ENCODE results near the gene ANKRD30A.

ANKRD30A gene

GRCh38 chr10:37384923-37385322 lies 259.5 kb downstream of the ANKRD30A start:
- TF ChIP-seq REST (IDR thresholded peaks at IDR 0.05; ENCODE audit: insufficient read depth in 1 of 2, low read depth in 2 of 2, low read length in 2 of 2), result no peak
- TF ChIP-seq TAF1 (IDR thresholded peaks at IDR 0.05; ENCODE audit: borderline replicate concordance, insufficient read depth, low read length), result no peak

GRCh38 chr10:37390926-37391325 lies 265.5 kb downstream of the ANKRD30A start:
- TF ChIP-seq FOXP2 (optimal IDR thresholded peaks at IDR 0.05; ENCODE audit: borderline replicate concordance, extremely low read depth, extremely low read length, insufficient read depth) (no peak), TAF1 (IDR thresholded peaks at IDR 0.05; ENCODE audit: borderline replicate concordance, insufficient read depth, low read length) (no peak), POLR2AphosphoS5 (IDR thresholded peaks at IDR 0.05; ENCODE audit: low read depth, low read length) (no peak)

- TF ChIP-seq POLR2AphosphoS5 (IDR thresholded peaks at IDR 0.05; ENCODE audit: low read depth, low read length), result no peak
- no peak for TF ChIP-seq FOXP2 (optimal IDR thresholded peaks at IDR 0.05; ENCODE audit: borderline replicate concordance, extremely low read depth, extremely low read length, insufficient read depth)
- TF ChIP-seq REST (IDR thresholded peaks at IDR 0.05; ENCODE audit: insufficient read depth in 1 of 2, low read depth in 2 of 2, low read length in 2 of 2), result no peak
Measured at GRCh38 chr10:37401225-37401624, 275.8 kb downstream of the ANKRD30A start.

GRCh38 chr10:37403776-37404175 lies 278.4 kb downstream of the ANKRD30A start:
- no peak for TF ChIP-seq POLR2AphosphoS5 (IDR thresholded peaks at IDR 0.05; ENCODE audit: low read depth, low read length)
- no peak for TF ChIP-seq SIN3A (IDR thresholded peaks at IDR 0.05; ENCODE audit: borderline replicate concordance, insufficient read depth, low read length)
- TF ChIP-seq TAF1 (IDR thresholded peaks at IDR 0.05; ENCODE audit: borderline replicate concordance, insufficient read depth, low read length), result no peak
- no peak for TF ChIP-seq FOXP2 (optimal IDR thresholded peaks at IDR 0.05; ENCODE audit: borderline replicate concordance, extremely low read depth, extremely low read length, insufficient read depth)
- TF ChIP-seq REST (IDR thresholded peaks at IDR 0.05; ENCODE audit: insufficient read depth in 1 of 2, low read depth in 2 of 2, low read length in 2 of 2), result no peak

All from PFSK-1 (cell line).